Fibroblast of pulmonary artery (primary cell): Measurements from ENCODE around the gene ATF3.

Experiments
- DNase-seq: peaks from one replicate; pipeline ENCODE4 v3.0.0-alpha.2; 2010; ENCODE audit warnings: low read depth
- H3K4me3 ChIP-seq: replicated peaks from 2 replicates; pipeline ENCODE4 v1.5.1; 2011; ENCODE audit warnings: low read depth, mild to moderate bottlenecking, control low read depth, low read length, moderate library complexity
- CTCF ChIP-seq: IDR thresholded peaks from 2 replicates; pipeline ENCODE4 v1.5.1; 2011; ENCODE audit warnings: mild to moderate bottlenecking, control low read depth, low read length, inconsistent platforms; ENCODE audit errors: missing control alignments

ATF3 gene, protein sequence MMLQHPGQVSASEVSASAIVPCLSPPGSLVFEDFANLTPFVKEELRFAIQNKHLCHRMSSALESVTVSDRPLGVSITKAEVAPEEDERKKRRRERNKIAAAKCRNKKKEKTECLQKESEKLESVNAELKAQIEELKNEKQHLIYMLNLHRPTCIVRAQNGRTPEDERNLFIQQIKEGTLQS

DNA sequence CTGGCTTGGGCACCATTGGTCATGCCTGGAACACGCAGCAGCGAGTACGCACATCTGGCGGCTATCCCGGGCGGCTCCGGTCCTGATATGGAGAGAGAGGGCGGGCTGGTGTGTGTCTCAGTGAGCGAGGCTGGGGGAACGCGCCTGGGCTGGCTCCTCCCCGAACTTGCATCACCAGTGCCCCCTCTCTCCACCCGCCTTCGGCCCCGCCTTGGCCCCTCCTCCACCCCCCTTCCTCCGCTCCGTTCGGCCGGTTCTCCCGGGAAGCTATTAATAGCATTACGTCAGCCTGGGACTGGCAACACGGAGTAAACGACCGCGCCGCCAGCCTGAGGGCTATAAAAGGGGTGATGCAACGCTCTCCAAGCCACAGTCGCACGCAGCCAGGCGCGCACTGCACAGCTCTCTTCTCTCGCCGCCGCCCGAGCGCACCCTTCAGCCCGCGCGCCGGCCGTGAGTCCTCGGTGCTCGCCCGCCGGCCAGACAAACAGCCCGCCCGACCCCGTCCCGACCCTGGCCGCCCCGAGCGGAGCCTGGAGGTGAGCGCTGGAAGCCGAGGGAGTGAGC, at the start of gene ATF3:
Gene ATF3, plus strand, starts transcription at position 370 of the 567 bp plus-strand sequence. CDS start 6,261 bp downstream, outside the sequence.
- peak; percentile 100 for DNase-seq
- H3K4me3 ChIP-seq: peak within 1 kb of the TSS; percentile 84
- TF ChIP-seq CTCF: no peak

GRCh38 chr1:212559929-212560328, 48.6 kb upstream of the ATF3 start:
- H3K4me3 ChIP-seq: no peak overlapping the region
- no peak for DNase-seq
- TF ChIP-seq CTCF: no peak

- TF ChIP-seq CTCF: no peak
- H3K4me3 ChIP-seq: no peak overlapping the region
- no peak for DNase-seq
Observed at GRCh38 chr1:212560933-212561460, 47.6 kb upstream of the ATF3 start.

- TF ChIP-seq CTCF: no peak
- no peak overlapping the region for H3K4me3 ChIP-seq
- peak; percentile 18 for DNase-seq
Observed at GRCh38 chr1:212561501-212561931, 47.0 kb upstream of the ATF3 start.

DNA sequence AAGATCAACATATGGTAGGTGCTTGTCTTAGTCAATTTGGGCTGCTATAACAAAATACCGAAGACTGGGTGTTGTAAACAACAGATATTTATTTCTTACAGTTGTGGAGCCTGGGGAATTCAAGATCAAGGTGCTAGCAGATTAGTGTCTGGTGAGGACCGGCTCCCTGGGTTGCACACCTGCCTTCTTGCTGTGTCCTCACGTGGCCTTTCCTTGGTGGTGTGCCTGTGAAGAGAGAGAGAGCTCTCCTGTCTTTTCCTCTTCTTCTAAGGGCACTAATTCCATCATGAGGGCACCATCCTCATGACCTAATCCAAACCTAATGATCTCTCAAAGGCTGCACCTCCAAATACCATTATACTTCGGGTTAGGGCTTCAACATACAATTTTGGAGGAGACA, 45.8 kb upstream of the ATF3 start:
- no peak for TF ChIP-seq CTCF
- no peak overlapping the region for H3K4me3 ChIP-seq
- DNase-seq: no peak

GRCh38 chr1:212565079-212565478, 43.5 kb upstream of the ATF3 start:
- TF ChIP-seq CTCF: no peak
- DNase-seq: no peak

More at GRCh38 chr1:212565079-212565478, 43.5 kb upstream of the ATF3 start:
- no peak overlapping the region for H3K4me3 ChIP-seq
